Transverse colon (tissue), 4 donors: ENCODE results near the gene KIAA1755.

Experiments used
- EP300 ChIP-seq: sonication (generic); formaldehyde crosslinking; IDR thresholded peaks from one replicate; pipeline ENCODE4 v1.6.1; 2017; ENCODE audit warnings: antibody characterized with exemption, low read depth
- POLR2A ChIP-seq: fragments of 450-650 bp; IDR thresholded peaks from one replicate; pipeline ENCODE4 v1.6.1; 2016; ENCODE audit warnings: antibody characterized with exemption, mild to moderate bottlenecking, moderate library complexity
- POLR2AphosphoS5 ChIP-seq, 3 donors: sonication (generic); formaldehyde crosslinking; IDR thresholded peaks; one replicate each; pipeline ENCODE4 v1.6.1; 2016; ENCODE audit warnings: antibody characterized with exemption in 3 of 3
- TF ChIP-seq, protein P1 (sequence below), 5 experiments: fragments of 200-600 bp in 3 of 5; fragments of 450-650 bp in 2 of 5; sonication (generic) in 3 of 5; IDR thresholded peaks; 1 replicate in 2 of 5; 2 replicates in 3 of 5; pipeline ENCODE4 v1.5.1; 2016 to 2017; ENCODE audit warnings: antibody characterized with exemption in 5 of 5, inconsistent platforms in 3 of 5, mild to moderate bottlenecking in 2 of 5, moderate library complexity in 1 of 5

DNA sequence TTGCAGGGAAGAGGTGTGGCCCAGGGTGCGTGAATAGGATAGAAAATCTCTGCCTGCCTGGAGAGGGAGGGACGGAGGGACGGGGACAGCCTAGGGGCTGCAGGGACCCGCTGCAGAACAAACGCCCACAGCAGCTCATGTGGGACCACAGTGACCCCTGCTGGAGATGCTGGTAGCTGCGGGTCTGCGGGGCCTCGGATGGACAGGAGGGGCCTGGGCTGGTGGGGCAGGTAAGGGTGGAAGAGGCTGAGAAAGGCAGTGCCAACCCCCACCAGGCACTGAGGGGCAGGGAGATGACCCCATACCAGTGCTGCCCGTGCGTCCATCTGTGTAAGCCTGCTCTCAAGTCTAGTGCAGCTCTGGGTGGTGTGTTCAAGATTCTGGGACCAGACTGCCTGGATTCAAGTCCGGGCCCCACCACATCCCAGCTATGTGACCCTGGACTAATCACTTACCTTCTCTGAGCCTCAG is 39.4 kb downstream of the KIAA1755 start:
- TF ChIP-seq, protein P1, sequence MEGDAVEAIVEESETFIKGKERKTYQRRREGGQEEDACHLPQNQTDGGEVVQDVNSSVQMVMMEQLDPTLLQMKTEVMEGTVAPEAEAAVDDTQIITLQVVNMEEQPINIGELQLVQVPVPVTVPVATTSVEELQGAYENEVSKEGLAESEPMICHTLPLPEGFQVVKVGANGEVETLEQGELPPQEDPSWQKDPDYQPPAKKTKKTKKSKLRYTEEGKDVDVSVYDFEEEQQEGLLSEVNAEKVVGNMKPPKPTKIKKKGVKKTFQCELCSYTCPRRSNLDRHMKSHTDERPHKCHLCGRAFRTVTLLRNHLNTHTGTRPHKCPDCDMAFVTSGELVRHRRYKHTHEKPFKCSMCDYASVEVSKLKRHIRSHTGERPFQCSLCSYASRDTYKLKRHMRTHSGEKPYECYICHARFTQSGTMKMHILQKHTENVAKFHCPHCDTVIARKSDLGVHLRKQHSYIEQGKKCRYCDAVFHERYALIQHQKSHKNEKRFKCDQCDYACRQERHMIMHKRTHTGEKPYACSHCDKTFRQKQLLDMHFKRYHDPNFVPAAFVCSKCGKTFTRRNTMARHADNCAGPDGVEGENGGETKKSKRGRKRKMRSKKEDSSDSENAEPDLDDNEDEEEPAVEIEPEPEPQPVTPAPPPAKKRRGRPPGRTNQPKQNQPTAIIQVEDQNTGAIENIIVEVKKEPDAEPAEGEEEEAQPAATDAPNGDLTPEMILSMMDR (IDR thresholded peaks at IDR 0.05), result peak; percentile 79 to 86 (median 85)
- TF ChIP-seq POLR2A (no peak), EP300 (no peak), POLR2AphosphoS5 (IDR thresholded peaks at IDR 0.05) (no peak)
